Amniotic stem cell (primary cell): Measurements from ENCODE around the gene TRIM28.
"Not testable (repeated sequence)": the region's sequence is repeated elsewhere in the genome, so short reads cannot be mapped to it uniquely, and the experiment has no call there.

Source experiments
- DNase-seq: peaks from one replicate; lab custom pipeline; 2025; lab: John Stamatoyannopoulos, UW

TRIM28 gene

GRCh38 chr19:58561373-58562121 lies 17.7 kb downstream of the TRIM28 start:
- DNase-seq, result no peak

- no peak for DNase-seq
Observed at GRCh38 chr19:58562122-58563033, 18.5 kb downstream of the TRIM28 start.

- no peak for DNase-seq
Observed at GRCh38 chr19:58563034-58563573, 19.2 kb downstream of the TRIM28 start.

GRCh38 chr19:58563823-58564222 lies 20.0 kb downstream of the TRIM28 start:
- DNase-seq, result no peak

- no peak for DNase-seq
Observed at GRCh38 chr19:58566989-58567388, 23.1 kb downstream of the TRIM28 start.

GRCh38 chr19:58568453-58569130 lies 24.7 kb downstream of the TRIM28 start:
- no peak for DNase-seq

GRCh38 chr19:58569191-58569942 lies 25.5 kb downstream of the TRIM28 start:
- DNase-seq, result no peak

GRCh38 chr19:58569943-58570670 lies 26.2 kb downstream of the TRIM28 start:
- DNase-seq, result no peak

- no peak for DNase-seq
Observed at GRCh38 chr19:58570770-58571574, 27.1 kb downstream of the TRIM28 start.

- no peak for DNase-seq
Observed at GRCh38 chr19:58571575-58571947, 27.7 kb downstream of the TRIM28 start.

- DNase-seq, result no peak
Observed at GRCh38 chr19:58572026-58572817, 28.4 kb downstream of the TRIM28 start.

GRCh38 chr19:58572818-58573657 lies 29.2 kb downstream of the TRIM28 start, which contains the start of gene MZF1:
TSS of gene MZF1 (minus strand) at chr19:58573335. CDS start at chr19:58571389, 1,946 bp downstream.
- DNase-seq, result no peak

- no peak for DNase-seq
Observed at GRCh38 chr19:58573658-58574164, 29.8 kb downstream of the TRIM28 start.

GRCh38 chr19:58575183-58576041 lies 31.5 kb downstream of the TRIM28 start:
- no peak for DNase-seq

GRCh38 chr19:58577581-58577980 lies 33.7 kb downstream of the TRIM28 start:
- not testable (repeated sequence) for DNase-seq

- no peak for DNase-seq
Observed at GRCh38 chr19:58578012-58578925, 34.4 kb downstream of the TRIM28 start.
